IPS-NIHi11 (cell line): ENCODE measurements around the gene TDRD7.

Experiments
- DNase-seq: peaks from one replicate; pipeline ENCODE4 v3.0.0; 2012; ENCODE audit warnings: mixed read lengths, low spot score

Gene TDRD7

GRCh38 chr9:97505845-97506244 lies 93.9 kb downstream of the TDRD7 start:
- DNase-seq: no peak

- no peak for DNase-seq
Measured at GRCh38 chr9:97506306-97506705, 94.4 kb downstream of the TDRD7 start.

DNA sequence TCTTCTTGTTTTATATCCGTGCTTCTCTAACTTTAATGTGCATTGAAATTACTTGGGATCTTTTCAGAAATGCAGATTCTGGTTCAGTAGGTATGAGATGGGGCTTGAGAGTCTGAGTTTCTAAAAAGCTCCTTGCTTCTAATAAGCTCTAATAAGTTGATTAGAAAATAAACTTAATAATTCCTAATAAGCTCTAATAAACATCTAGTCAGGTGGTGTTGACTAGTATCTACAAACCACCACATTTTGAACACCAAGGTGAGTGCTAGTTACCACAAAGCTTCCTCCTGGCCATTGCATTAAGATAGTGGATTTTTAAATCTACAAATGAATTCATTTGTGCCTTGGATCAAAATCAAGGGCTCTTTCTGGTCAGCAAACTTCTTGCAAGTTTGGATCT lies 94.9 kb downstream of the TDRD7 start:
- DNase-seq: no peak

GRCh38 chr9:97507428-97507984 lies 95.6 kb downstream of the TDRD7 start:
- no peak for DNase-seq

DNA sequence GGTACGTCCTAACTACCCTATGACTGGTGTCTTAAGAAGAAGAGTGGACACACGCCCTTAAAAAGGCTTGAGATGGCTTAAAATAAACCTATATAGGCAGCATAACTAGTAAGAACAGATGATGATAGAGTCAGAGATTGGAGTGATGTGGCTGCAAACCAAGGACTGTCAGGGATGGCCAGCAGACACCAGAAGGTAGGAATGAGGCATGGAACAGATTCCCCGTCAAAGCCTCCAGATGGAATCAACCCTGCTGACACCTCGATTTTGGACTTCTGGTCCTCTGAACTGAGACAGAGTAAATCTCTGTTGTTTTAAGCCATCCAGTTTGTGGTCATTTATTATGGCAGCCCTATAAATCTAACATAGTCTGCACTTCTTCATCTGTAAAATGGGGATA lies 97.0 kb downstream of the TDRD7 start:
- no peak for DNase-seq

- no peak for DNase-seq
Measured at GRCh38 chr9:97510797-97511654, 99.1 kb downstream of the TDRD7 start.

GRCh38 chr9:97511655-97512427 lies 99.9 kb downstream of the TDRD7 start:
- DNase-seq: no peak

- DNase-seq: no peak
Measured at GRCh38 chr9:97512966-97513560, 101.2 kb downstream of the TDRD7 start.

- DNase-seq: no peak
Measured at GRCh38 chr9:97514531-97514930, 102.6 kb downstream of the TDRD7 start.

- DNase-seq: no peak
Measured at GRCh38 chr9:97515662-97516061, 103.8 kb downstream of the TDRD7 start.

DNA sequence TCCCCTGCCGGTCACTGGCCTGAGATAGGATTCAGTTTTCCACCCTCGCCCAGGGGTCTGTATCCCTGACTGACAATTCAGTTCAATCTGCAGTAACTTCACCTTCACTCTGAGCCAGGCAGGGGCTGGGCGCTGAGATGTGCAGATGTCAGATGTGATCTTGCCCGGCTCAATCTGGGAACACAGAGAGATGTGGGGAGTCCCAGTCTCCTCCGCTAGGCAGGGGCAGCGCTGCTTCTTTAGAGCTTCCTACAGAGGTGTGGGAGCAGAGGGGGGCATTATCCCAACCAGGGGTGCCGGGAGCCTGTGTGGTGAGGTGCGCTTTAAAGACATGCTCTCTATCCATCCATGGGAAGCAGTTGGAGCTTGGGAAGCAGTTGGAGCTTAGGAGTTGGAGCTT lies 104.2 kb downstream of the TDRD7 start:
- DNase-seq: no peak

DNA sequence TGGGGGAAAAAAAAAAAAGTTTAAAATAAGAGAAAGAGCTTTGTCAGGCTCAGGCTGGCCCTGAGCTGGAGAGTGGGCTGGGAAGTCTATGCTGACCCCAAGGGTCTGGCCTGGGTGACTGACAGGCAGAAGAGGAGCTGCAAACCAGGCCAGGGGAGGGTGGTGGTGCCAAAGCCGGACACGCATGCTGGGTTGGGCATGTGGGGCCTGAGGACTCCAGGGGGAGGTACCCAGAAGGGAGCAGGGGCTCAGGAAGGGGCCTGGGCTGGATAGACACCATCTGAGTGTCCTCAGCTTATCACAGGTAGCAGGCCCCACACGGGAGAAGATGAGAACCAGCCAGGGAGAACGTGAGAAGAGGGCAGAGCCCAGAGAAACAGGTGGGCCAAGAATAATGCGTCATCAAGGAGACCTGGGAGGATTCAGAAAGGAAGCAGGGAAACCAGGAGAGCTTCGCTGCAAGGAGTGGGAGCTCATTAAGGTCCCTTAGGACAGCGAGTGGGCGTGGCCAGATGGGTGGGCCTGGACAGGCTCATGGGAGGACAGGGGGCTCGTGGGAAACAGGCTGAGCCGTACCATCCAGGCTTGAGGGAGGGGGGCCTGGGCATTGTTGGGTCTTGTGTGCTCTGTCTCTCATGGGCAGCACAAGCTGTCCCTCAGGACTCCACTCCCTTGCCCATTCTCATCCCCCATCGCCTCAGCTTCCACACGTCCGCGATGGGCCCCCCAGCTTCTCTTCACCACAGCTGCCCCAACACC lies 105.6 kb downstream of the TDRD7 start:
- no peak for DNase-seq

DNA sequence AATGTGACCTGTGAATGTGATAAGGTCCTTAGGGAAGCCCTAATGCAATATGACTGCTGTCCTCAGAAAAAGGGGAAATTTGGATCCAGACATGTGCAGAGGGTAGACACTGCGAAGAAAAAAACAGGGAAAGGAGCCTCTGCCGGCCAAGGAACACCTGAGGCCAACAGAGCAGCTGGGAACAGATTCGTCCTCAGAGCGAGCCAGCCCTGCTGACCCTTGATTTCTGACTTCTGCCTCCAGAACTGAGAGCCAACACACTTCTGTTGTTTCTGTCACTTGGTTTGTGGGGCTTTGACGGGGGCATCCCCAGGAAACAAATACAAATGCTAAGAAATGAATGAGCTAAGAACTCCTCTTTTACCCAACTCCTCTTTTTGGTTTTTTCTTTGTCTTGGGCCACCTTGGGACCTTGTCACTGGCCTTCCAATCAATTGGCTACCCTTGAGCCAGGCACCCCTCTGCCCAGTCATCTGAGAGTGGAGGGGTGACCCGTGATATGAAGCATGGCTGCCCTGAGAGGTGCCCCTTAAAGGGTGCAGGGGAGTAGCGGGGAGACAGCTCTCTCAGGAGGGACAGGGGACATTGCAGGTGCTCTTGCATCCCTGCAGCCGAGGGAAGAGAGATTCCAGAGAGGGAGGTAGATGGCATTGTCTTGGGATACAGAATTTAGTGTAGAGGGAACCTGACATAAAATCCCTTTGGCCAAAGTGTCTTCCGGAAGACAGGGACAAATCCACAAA lies 106.4 kb downstream of the TDRD7 start:
- no peak for DNase-seq

DNA sequence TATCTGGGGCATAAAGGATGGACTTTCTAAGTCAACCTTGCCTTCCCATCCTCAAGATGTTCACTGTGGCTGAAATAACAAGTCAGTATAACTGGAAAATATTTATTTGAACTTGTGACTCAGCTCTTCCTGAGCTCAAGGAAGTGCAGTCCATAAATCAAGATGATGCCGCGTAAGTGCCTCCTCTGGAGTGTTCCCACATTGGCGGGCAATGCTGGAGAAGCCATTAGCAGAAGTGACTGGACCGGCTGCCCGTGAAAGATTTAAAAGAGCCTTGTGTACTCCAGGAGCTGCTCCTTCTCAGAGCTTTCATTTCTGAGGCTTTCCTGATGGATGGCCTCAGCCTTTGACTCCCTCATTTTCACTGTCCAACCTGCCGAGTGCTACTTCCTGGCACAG lies 107.0 kb downstream of the TDRD7 start:
- DNase-seq: no peak

DNA sequence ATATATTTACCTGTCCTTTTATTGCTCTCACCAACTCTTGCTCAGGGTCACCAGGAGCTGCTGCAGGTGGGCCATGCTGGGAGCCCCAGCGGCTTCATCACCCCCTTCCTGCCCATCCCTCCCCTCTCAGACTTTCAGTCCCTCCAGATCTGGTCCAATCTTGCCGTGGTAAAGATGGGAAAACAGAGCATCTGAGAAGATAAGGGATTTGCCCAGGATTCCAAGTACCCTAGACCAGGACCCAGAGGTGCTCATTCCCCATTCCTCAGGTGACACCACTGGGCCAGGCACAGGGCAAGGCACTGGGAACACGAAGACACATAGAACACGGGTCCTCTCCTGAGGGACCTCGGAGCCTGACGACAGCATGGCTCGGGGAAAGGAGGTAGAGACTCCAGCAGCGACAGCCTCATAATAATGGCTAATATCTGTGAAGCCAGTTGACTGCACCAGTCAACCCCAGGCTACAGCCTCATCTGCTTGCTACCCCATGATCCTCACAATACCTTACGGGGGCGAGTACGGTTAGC lies 107.6 kb downstream of the TDRD7 start:
- no peak for DNase-seq

DNA sequence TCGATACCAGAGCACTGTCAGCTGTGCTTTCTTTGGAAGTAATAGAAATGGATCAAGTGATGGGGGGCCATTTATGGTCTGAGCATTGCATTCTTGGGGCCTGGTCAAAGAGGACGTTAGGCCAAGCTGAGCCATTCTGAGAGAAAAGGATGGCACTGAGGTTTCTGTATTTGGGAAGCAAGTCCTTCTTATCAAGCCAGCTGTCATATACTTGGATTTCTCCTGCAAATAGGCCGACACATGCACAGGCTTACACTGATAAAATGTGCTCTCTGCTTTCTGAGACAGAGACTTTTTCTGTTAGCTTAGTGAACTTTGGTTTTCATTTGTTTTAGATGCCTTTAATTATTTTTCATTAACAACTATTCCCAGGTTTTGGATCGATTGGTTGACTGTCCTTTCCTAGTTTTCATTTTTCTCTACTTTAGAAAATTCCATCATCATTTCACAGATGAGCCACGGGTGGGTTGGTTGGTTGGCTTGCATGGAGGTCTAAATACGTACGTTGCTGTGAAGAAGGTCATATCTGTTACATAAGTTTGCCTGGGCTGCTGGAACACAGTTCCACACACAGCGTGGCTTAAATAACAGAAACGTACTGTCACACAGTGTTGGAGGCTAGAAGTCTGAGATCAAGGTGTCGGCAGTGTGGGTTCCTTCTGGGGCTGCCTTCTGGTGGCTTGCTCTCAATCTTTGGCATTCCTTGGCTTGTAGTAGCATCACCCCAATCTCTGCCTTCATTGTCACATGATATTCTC lies 109.9 kb downstream of the TDRD7 start:
- no peak for DNase-seq

GRCh38 chr9:97524424-97524823 lies 112.5 kb downstream of the TDRD7 start:
- DNase-seq: no peak

- no peak for DNase-seq
Measured at GRCh38 chr9:97525451-97525850, 113.6 kb downstream of the TDRD7 start.

- DNase-seq: no peak
Measured at GRCh38 chr9:97526895-97527575, 115.1 kb downstream of the TDRD7 start.
